NCI-H1092 treated with DMSO at 0.1 percent for 48 hours (cell line): ENCODE results near the gene IL36A.

ENCODE experiments used
- DNase-seq: peaks from one replicate; lab custom pipeline; 2025; lab: John Stamatoyannopoulos, UW

Gene IL36A

GRCh38 chr2:113007250-113007649 is 2.0 kb downstream of the IL36A start:
- DNase-seq: no peak

GRCh38 chr2:113009622-113010021 is 4.4 kb downstream of the IL36A start:
- no peak for DNase-seq

DNA sequence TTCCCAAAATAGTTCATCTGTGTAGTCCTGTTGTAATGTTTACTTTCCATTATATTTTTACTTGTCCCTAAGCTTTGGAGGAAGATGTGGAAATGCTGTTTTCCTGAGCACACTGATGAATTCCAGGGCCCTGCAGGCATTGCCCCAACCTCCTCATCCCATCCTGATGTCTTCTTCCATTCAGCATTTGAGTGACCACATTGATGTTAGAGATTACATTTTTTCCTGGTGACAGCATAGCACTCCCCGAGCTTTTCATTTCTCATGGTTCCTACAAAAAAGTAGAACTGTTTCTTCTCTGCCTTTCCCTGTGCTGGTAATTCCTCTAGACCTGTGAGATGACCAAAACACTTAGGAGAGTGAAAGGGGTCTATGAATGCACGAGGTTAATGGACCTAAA is 4.8 kb downstream of the IL36A start:
- DNase-seq: no peak

GRCh38 chr2:113011108-113011507 is 5.8 kb downstream of the IL36A start:
- DNase-seq: no peak

- no peak for DNase-seq
These were observed 7.4 kb downstream of the IL36A start for GRCh38 chr2:113012436-113013335.

DNA sequence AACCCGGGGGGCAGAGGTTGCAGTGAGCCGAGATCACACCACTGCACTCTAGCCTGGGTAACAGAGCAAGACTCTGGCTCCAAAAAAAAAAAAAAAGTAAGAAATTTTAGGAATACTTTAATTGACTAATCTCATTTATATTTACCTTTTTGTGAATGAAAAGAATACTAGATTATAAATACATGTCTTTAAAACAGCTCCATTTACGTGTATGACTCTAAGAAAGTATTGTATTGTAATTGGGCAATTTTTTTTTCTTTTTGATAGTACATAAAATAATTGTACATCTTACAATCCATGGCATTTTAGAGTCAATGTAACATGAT is 8.0 kb downstream of the IL36A start:
- DNase-seq: no peak

GRCh38 chr2:113014067-113014466 is 8.8 kb downstream of the IL36A start:
- DNase-seq: no peak

DNA sequence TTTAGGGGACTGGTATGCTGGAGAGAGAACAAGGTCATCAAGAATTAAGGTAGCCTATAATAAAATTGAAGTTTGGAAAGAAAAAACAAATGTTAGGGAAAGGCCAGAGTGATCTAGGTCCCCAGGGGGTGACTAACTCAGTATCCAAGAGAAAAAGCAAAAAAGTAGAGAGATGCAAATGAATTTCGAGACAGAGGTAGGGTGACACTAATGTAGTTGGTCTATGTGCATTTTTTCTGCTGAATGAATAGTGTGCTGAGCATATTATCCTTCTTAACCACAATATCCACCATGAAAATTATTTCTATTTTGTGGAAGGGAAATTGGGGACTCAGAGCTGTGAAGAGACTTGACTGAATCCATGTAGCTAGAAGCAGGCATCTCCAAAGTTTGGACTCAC is 9.8 kb downstream of the IL36A start:
- DNase-seq: no peak

DNA sequence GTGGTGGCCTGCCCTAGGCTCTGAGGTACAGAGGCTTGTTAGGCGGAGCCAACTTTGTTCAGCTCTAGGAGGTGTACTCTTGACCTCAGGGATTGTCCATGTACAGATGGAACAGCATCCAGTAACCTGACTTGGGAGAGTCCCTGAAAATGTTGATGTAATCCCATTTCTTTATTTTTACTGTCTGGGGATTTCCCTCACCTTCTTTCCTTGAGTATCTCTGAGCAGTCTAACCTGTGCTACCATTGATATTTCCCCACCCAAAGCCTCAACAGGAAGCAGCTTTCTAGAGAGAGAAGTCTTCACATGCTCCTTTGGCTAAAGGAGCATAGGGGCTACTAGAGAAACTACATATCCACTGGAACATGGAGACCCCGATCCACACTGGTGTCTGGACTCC is 10.4 kb downstream of the IL36A start:
- DNase-seq: no peak

DNA sequence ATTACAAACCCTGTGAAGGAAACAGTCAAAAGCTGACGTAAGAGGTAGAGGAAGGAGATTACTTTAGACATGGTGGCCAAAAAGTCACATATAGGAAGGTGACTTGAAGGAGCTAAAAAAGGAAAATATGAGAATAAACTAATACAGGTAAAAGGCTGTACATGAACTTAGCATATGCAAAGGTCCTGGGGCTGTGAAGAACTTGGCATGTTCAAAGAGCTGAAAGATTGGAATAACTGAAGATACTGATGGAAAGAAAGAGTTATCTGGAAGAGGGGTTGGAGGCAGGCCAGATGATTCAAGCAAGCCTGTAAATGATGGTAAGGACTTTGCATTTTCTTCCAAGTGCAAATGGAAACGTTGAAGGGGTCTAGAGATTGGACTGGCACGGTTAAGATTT is 13.2 kb downstream of the IL36A start:
- DNase-seq: no peak

DNA sequence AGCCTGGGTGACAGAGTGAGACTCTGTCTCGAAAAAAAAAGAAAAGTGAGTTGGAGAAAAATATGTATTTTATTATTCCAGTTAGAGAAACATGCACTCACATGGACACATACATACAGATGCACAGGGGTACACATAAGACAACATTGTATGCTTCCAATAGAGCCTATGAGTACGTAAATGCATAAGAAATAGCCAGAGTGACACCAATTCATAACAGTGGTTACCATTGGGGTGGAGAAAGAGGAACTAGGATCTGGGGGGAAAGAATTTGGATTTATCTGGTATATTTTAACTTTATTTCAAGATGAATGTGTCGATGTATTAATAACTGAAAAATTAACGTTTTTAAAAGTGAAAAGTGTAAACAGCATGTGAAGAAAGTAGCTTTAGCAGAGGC is 16.1 kb downstream of the IL36A start:
- DNase-seq: no peak

GRCh38 chr2:113024764-113025163 is 19.5 kb downstream of the IL36A start:
- DNase-seq: no peak

GRCh38 chr2:113025737-113026136 is 20.5 kb downstream of the IL36A start:
- no peak for DNase-seq

DNA sequence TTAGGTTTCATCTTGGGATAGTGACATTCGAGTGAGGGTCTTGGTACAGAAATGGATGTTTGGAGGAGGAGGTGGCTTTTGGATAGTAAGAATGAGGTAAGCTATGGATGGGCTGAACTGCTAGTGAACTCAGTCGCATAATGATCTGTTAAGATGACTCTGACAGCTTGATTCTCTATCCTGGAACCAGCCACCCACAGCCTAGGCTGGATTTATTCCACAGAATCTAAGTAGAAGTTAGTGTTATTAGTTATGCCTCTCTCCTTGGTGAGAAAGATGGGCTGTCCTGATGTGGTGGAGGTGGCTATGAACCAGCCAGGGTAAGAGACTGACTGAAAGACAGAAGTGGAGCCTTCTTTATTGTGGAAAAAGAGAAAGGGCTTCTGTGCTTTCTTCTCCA is 22.4 kb downstream of the IL36A start:
- no peak for DNase-seq

GRCh38 chr2:113028112-113028511 is 22.9 kb downstream of the IL36A start:
- no peak for DNase-seq

DNA sequence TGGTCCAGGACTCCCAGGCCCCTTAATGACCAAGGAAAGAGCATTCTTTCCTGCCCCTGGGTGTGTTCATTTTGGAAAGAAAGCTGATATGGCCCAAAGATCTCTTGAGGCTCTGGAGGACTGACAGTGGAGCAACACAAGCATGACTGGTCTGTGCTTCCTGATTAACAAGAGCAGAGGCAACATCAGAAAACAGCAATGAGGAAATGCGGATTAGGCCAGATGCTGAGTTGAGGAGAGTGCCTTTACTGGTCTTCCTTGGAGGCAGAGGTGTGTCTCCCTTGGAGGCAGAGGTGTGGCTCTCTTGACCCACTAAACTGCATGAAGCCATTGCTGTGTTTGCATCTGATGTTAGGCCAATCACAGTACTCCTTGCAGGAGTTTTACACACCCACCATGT is 27.5 kb downstream of the IL36A start:
- no peak for DNase-seq

DNA sequence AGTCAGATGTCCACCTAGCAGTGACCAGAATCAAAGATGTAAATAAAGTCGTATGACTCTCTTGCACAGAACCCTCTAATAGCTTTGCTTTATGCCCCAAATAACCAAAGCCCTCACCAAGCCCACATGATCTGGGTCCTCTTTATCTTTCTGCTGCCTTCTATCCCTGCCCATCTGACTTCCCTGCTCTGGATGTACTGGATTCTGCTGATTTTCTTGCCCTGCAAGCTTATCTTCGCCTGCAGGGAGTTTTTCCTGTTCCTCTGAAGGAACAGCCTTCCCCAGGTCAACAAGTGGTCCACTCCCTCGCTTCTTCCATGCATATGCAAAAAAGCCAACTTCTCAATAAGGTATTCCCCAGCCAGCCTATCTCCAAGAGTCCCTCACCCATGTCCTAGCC is 28.8 kb downstream of the IL36A start:
- no peak for DNase-seq

DNA sequence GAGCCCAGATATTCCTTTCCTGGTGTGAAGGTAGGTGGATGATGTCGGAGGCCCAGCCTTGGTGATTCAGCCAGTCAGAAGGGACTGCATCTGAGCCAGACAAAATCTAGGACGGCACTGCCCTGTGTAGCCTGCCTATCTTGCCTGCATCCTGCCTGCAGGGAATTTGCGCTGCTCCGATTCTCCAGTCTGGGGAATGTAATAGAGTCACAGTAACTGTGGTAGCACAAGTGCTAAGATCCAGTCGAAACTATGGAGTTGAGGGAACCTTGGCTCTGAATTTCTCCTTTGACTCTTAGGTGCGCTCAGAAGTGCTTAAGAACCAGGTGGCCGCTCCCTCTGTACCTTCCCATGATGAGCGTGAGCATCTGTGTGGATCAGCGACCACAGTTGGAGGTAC is 31.5 kb downstream of the IL36A start:
- DNase-seq: no peak

DNA sequence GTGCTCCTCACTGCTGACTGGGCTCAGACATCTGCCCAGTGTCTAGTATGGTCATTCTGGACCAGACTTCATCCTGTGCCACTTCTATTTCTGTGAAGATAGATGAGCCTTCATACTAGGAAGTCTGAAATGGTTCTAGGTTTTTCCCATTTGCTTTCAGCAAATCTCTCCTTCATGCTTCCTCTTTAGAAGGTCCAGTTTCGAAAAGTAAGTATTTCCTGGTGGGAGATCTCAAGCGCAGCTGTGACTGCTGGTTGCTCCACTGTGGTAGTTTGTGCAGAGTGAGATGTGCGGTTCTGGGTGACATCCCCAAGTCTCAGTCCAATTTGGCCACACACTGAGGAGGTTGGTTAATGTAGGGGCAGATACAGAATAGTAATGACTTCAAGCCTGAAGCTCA is 33.0 kb downstream of the IL36A start:
- no peak for DNase-seq

DNA sequence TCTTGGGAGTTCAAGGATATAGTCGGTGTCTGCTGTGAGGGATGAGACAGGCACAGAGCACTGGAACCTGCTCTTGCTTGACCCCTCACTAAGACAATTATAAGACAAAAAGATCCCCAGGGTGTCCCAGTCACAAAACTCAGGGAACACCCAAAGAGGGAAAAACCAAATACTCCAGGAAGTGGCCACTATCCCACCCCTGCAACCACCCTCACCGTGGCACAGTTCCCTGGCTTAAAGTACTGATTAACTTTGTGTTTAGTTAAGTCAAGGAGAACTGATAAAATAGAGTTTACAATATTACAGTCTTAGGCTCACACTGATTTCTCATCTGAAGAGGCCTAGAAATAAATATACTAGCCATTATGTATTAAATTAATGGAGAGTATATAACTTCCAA is 33.9 kb downstream of the IL36A start:
- no peak for DNase-seq

DNA sequence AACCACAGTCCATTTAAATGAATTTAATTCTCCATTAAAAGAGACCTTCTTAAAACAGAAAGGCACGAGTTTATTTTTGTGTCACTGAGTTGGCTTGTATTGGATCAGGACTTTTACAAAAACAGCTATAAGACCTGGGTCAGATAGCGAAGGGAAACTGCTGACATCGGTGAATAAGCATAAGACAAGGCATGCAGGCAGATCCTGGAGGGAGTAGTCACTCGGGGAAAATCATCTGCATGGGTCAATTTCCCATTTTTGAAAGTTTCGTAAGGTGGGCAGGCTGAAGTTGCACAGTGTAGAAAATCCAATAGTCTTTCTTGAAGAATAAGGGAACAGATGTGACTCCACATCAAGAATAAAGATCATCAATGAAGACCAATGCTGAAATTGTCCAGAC is 34.5 kb downstream of the IL36A start:
- no peak for DNase-seq

GRCh38 chr2:113041871-113042270 is 36.6 kb downstream of the IL36A start:
- DNase-seq: no peak

DNA sequence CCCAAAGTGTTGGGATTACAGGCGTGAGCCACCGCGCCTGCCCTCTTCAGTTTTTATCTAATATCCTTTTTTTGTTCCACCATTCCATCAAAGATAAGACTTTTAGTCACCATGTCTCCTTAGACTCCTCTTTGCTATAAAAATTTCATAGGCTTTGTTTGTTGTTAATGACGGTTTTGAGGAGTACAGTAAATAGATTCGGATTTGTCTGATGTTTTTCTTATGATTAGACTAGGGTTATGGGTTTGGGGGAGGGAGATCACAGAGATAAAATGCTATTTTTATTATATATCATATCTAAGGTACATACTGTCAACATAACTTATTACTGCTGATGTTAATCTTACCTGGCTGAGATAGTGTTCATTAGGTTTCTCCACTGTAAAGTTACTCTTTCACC is 41.2 kb downstream of the IL36A start:
- no peak for DNase-seq
